Endothelial cell of umbilical vein (primary cell): ENCODE results near the gene IQCN. TPM values are rescaled to one million over a fixed set of nuclear protein-coding genes. Genes with fewer than 3 reads are reported as not detected.

Experiments
- BruUV-seq: library from RNA; stranded (reverse); fragments of 400-500 nt; replicated peaks from 2 replicates; lab custom pipeline; 2021; lab: Mats Ljungman, UMichigan
- CTCF ChIA-PET: fragments of 300-600, 350-600 bp; sonication (Branson Sonifier 250); formaldehyde crosslinking; loops from one replicate; lab custom pipeline; 2021; ENCODE audit warnings: antibody characterized with exemption, inconsistent platforms; lab: Charles Lee
- POLR2A ChIA-PET: fragments of 300-600, 350-600 bp; sonication (Branson Sonifier 250); formaldehyde crosslinking; loops from one replicate; lab custom pipeline; 2021; ENCODE audit warnings: antibody characterized with exemption, inconsistent platforms; lab: Charles Lee
- DNase-seq: peaks from one replicate; pipeline ENCODE4 v3.0.0-alpha.2; 2011; ENCODE audit warnings: low read depth, low spot score
- FAIRE-seq: peaks from 2 replicates; lab custom pipeline; 2011; peaks lifted over from hg19 to GRCh38; lab: Jason Lieb, UNC
- H2AFZ ChIP-seq: 2 replicates; pipeline ENCODE4 v1.6.0; 2012; ENCODE audit warnings: low read depth, low read length, control low read depth, inconsistent platforms
- H3K27ac ChIP-seq: 2 replicates; pipeline ENCODE4 v1.5.1; 2011; ENCODE audit warnings: low read depth, mild to moderate bottlenecking, control low read depth, low read length, moderate library complexity; ENCODE audit not compliant: insufficient read depth
- H3K27me3 ChIP-seq, 2 experiments: 2 replicates each; pipeline versions ENCODE4 v1.6.0 to v1.6.1; 2011; ENCODE audit warnings: low read length in 2 of 2, mixed read lengths in 1 of 2; ENCODE audit not compliant: control insufficient read depth in 2 of 2, insufficient read depth in 2 of 2
- H3K36me3 ChIP-seq, 2 experiments: 2 replicates in 1 of 2; 3 replicates in 1 of 2; pipeline ENCODE4 v1.5.1; 2011; ENCODE audit warnings: low read length in 2 of 2, mild to moderate bottlenecking in 1 of 2, moderate library complexity in 1 of 2; ENCODE audit not compliant: control insufficient read depth in 2 of 2, insufficient read depth in 2 of 2; ENCODE audit errors: extremely low read depth in 1 of 2
- H3K4me1 ChIP-seq: 3 replicates; pipeline ENCODE4 v1.5.1; 2011; ENCODE audit warnings: mild to moderate bottlenecking, low read length; ENCODE audit not compliant: control insufficient read depth, insufficient read depth; ENCODE audit errors: extremely low read depth
- H3K4me2 ChIP-seq: 2 replicates; pipeline ENCODE4 v1.6.1; 2011; ENCODE audit warnings: low read length, control low read depth, mixed read lengths; ENCODE audit not compliant: insufficient read depth
- H3K4me3 ChIP-seq, 3 experiments: fragments of 200-600 bp in 1 of 3; sonication (generic), shearing (Covaris generic) in 1 of 3; replicated peaks in 1 of 3; 2 replicates each; pipeline ENCODE4 v1.5.1; 2011 to 2016; ENCODE audit warnings: control low read depth in 3 of 3, low read length in 3 of 3, mild to moderate bottlenecking in 2 of 3, inconsistent platforms in 1 of 3, low read depth in 1 of 3, moderate library complexity in 1 of 3; ENCODE audit not compliant: insufficient read depth in 1 of 3
- H3K79me2 ChIP-seq: 2 replicates; pipeline ENCODE4 v1.6.0; 2012; ENCODE audit warnings: low read length, inconsistent platforms; ENCODE audit not compliant: control insufficient read depth, insufficient read depth
- H3K9ac ChIP-seq: replicated peaks from 2 replicates; pipeline ENCODE3; 2011; ENCODE audit warnings: low read length, control low read depth; ENCODE audit not compliant: insufficient read depth; ENCODE audit errors: extremely low read depth
- H3K9me1 ChIP-seq: replicated peaks from 3 replicates; pipeline ENCODE4 v1.6.0; 2011; ENCODE audit warnings: mild to moderate bottlenecking, low read length; ENCODE audit not compliant: control insufficient read depth, insufficient read depth; ENCODE audit errors: extremely low read depth
- H3K9me3 ChIP-seq: replicated peaks from 2 replicates; pipeline ENCODE4 v1.5.1; 2012; ENCODE audit warnings: low read length, inconsistent platforms; ENCODE audit not compliant: control insufficient read depth, insufficient read depth
- H4K20me1 ChIP-seq: replicated peaks from 2 replicates; pipeline ENCODE3; 2011; ENCODE audit warnings: mild to moderate bottlenecking, low read length; ENCODE audit not compliant: control insufficient read depth, insufficient read depth; ENCODE audit errors: extremely low read depth
- EZH2 ChIP-seq: IDR thresholded peaks from 2 replicates; pipeline ENCODE4 v1.6.1; 2012; ENCODE audit warnings: borderline replicate concordance, low read depth, mild to moderate bottlenecking, moderate library complexity, low read length, inconsistent platforms; ENCODE audit not compliant: severe bottlenecking
- FOS ChIP-seq: IDR thresholded peaks from 2 replicates; pipeline ENCODE4 v1.6.1; 2011; ENCODE audit warnings: mild to moderate bottlenecking, low read length, moderate library complexity, borderline replicate concordance; ENCODE audit not compliant: insufficient read depth
- GATA2 ChIP-seq: IDR thresholded peaks from 2 replicates; pipeline ENCODE4 v1.7.0; 2011; ENCODE audit warnings: low read depth, mild to moderate bottlenecking, moderate library complexity, mixed read lengths, low read length; ENCODE audit not compliant: insufficient read length, insufficient read depth
- JUN ChIP-seq: IDR thresholded peaks from 2 replicates; pipeline ENCODE4 v1.6.1; 2011; ENCODE audit warnings: borderline replicate concordance, low read depth; ENCODE audit not compliant: insufficient read length, insufficient read depth
- MYC ChIP-seq: IDR thresholded peaks from one replicate; pipeline ENCODE4 v1.6.1; 2011; ENCODE audit warnings: mild to moderate bottlenecking, low read depth, low read length
- POLR2A ChIP-seq: IDR thresholded peaks from 2 replicates; pipeline ENCODE4 v1.6.1; 2012; ENCODE audit warnings: low read depth, mild to moderate bottlenecking, control low read depth, low read length
- POLR2AphosphoS5 ChIP-seq: IDR thresholded peaks from 2 replicates; pipeline ENCODE4 v1.6.1; 2012; ENCODE audit warnings: low read depth, mild to moderate bottlenecking, control low read depth, low read length, moderate library complexity; ENCODE audit not compliant: insufficient read depth
- dilution Hi-C: fragments of 300-500 bp; cut with MboI; formaldehyde crosslinking; loops from one replicate; pipeline ENCODE4 v1.15.0; 2019; ENCODE audit warnings: low sequenced_read_pairs; ENCODE audit not compliant: extremely low pct_ligation_motif_present
- intact Hi-C: fragments of 100-400 bp; cut with micrococcal nuclease; formaldehyde crosslinking; loops from one replicate; pipeline ENCODE4 v1.10.0; 2022
- polyA plus RNA-seq, 4 experiments: library from polyadenylated mRNA; depleted of rRNA in 3 of 4; stranded (reverse) in 3 of 4; unstranded in 1 of 4; fragments of >200 nt; gene quantifications; 2 replicates each; pipeline versions ENCODE4 v1.2.1 to v1.2.3, GENCODE V29; 2011 to 2012; ENCODE audit warnings: missing spikeins in 1 of 4
- total RNA-seq: library from RNA; stranded (reverse); gene quantifications from 2 replicates; pipeline ENCODE4 v1.2.3, GENCODE V29; 2021
- TF ChIP-seq, protein P1 (sequence below), 2 donors: IDR thresholded peaks; 1 replicate in 1 of 2; 2 replicates in 1 of 2; pipeline ENCODE4 v1.5.1; 2011; ENCODE audit warnings: low read length in 2 of 2, mild to moderate bottlenecking in 2 of 2, moderate library complexity in 2 of 2, control low read depth in 1 of 2, inconsistent platforms in 1 of 2, low read depth in 1 of 2; ENCODE audit not compliant: insufficient read depth in 1 of 2; ENCODE audit errors: extremely low read depth in 1 of 2
- TF ChIP-seq, protein P2 (sequence below): IDR thresholded peaks from 2 replicates; pipeline ENCODE4 v1.6.1; 2011; ENCODE audit not compliant: insufficient read depth, insufficient read length

IQCN gene
- total and polyA plus RNA-seq, 2 donors (not counting 3 experiments of a cell fraction or from before 2014, with no cell fraction given): 1.5 to 3.0 TPM

DNA sequence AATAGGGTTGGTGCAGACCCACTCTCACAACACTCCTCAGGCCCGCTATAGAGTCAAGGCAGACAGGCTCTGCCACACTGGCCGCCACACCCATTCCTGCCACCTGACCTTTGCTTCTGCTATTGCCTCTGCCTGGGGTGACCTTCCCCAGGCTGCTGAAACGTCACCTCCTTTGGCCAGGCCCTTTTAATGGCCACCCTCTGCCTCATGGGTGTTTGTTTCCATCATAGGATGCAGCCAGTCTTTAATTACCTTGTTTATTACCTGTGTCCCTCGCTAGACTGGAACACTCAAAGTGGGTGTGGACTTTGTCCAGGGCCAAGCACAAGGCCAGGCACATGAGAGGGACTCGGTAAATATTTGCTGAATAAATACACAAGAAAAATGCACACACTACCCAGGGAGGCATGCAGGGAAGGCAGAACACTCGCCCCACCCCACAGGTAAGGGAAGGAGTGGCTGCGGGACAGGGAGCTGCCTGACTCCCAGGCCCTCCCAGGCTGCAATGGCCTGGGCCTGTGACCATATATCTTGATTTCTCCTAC is 45.4 kb upstream of the IQCN start:
- Histone ChIP-seq H4K20me1 (no peaks in the 10 kb centered on the region), H3K27ac (no peak overlapping the region), H3K9me1 (no peaks in the 10 kb centered on the region), H3K4me2 (no peak overlapping the region), H3K36me3 (no peaks in the 10 kb centered on the region), H3K27me3 (no peaks in the 10 kb centered on the region), H3K4me3 (no peak overlapping the region), H3K9ac (no peak overlapping the region), H3K79me2 (peaks cover 30% of the 10 kb centered on the region), H3K4me1 (peaks cover 54% of the 10 kb centered on the region), H3K9me3 (no peaks in the 10 kb centered on the region), H2AFZ (no peak overlapping the region)
- ChIA-PET CTCF (interaction anchor here (0.8 to 5.8 kb wide), 5 partner anchors 9 to 40 kb away, joined by 3 to 207 read pairs (median 18); partner anchors contain the start of gene JUND), POLR2A (interaction anchor here (1.2 to 5.3 kb wide), 4 partner anchors 14 to 39 kb away, joined by 3 to 113 read pairs (median 28); partner anchors contain the start of gene JUND)
- intact Hi-C loops (loop anchor here (10.0 kb wide), 1 partner anchor 205 kb away; no protein-coding TSS in a partner anchor), dilution Hi-C loops (no loop called here)
- no TSS peak for BruUV-seq
- TF ChIP-seq POLR2AphosphoS5 (no peak), EZH2 (no peak), POLR2A (no peak), FOS (no peak), JUN (no peak), GATA2 (no peak), MYC (no peak)
- TF ChIP-seq, protein P1, sequence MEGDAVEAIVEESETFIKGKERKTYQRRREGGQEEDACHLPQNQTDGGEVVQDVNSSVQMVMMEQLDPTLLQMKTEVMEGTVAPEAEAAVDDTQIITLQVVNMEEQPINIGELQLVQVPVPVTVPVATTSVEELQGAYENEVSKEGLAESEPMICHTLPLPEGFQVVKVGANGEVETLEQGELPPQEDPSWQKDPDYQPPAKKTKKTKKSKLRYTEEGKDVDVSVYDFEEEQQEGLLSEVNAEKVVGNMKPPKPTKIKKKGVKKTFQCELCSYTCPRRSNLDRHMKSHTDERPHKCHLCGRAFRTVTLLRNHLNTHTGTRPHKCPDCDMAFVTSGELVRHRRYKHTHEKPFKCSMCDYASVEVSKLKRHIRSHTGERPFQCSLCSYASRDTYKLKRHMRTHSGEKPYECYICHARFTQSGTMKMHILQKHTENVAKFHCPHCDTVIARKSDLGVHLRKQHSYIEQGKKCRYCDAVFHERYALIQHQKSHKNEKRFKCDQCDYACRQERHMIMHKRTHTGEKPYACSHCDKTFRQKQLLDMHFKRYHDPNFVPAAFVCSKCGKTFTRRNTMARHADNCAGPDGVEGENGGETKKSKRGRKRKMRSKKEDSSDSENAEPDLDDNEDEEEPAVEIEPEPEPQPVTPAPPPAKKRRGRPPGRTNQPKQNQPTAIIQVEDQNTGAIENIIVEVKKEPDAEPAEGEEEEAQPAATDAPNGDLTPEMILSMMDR (IDR thresholded peaks at IDR 0.05; ENCODE audit: extremely low read depth in 1 of 2, insufficient read depth in 1 of 2, low read depth in 1 of 2, low read length in 2 of 2): no peak
- TF ChIP-seq, protein P2, sequence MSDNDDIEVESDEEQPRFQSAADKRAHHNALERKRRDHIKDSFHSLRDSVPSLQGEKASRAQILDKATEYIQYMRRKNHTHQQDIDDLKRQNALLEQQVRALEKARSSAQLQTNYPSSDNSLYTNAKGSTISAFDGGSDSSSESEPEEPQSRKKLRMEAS: no peak
- DNase-seq: no peak
- no peak for FAIRE-seq
